ENCODE results near the gene CYP46A1. TPM values are rescaled to one million over a fixed set of nuclear protein-coding genes. Genes with fewer than 3 reads are reported as not detected.

CYP46A1 gene
- polyA plus RNA-seq (2012; ENCODE audit: insufficient read length, low read depth): not detected

DNA sequence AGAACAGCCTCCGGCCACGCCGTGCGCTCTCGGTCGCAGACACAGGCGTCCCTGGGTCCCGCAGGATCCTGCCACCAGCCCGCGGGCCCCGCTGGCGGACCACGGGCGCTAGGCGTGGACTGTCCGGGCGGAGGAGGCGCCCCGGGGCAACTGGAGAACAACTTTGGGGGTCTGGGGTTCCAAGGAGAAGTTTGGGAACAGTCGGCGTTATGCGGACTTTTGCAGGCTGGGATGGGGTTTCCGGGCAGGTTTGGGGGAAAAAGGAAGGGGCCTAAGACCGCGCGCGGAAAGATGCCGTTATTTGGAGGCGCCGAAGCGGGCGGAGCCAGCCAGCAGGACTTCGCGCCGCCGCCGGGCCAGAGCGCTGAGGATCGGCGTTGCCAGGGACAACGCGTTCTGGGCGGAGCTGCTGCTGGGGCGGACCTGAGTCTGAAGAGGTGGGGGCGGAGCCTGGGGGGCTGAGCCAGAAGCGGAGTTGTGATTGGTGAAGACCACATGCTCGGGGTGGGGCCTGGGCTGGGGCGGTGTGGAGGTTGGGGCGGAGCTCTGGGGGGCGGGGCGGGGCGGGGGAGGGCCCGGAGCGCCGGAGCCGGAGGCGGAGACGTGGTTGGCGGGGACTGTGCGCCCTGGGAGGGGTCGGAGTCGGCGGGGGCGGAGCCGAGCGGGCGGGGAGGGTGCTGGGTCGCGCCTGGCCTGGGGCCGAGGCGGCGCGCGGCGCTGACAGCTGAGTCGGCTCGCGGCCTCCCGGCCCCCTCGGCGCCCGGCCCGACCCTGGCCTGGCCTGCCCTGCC lies at the start of gene CYP46A1:
Gene CYP46A1, plus strand, starts transcription at position 680 of the 791 bp plus-strand sequence. CDS start 120 bp downstream, outside the sequence.
- TF ChIP-seq FOXP2 (optimal IDR thresholded peaks at IDR 0.05; ENCODE audit: borderline replicate concordance, extremely low read depth, extremely low read length, insufficient read depth): peak; percentile 21
- TF ChIP-seq SIN3A (IDR thresholded peaks at IDR 0.05; ENCODE audit: borderline replicate concordance, insufficient read depth, low read length): 0 out of 2 replicates have a peak, but pooled peaks have one; percentile 18
- no peak for TF ChIP-seq POLR2AphosphoS5 (IDR thresholded peaks at IDR 0.05; ENCODE audit: low read depth, low read length)

DNA sequence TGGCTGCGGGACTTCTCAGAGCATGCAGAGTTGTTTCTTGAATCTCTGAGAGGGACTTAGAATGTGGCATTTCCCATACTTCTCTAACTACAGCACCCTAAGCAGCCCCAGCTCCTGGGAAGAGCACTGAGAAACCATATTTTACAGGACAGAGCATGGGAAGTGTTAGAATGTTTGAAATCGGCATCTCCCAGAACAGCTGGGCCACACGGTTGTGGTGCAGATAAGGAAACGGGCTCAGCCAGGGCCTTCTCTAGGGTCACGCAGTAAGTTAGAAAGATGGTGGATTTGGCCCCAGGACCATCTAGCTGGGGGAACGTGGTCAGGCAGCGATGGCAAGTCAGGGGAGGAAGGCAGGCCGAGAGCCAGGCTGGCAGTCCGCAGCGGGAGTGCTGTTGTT lies 49.7 kb upstream of the CYP46A1 start:
- no peak for TF ChIP-seq TAF1 (IDR thresholded peaks at IDR 0.05; ENCODE audit: borderline replicate concordance, insufficient read depth, low read length)
- no peak for TF ChIP-seq FOXP2 (optimal IDR thresholded peaks at IDR 0.05; ENCODE audit: borderline replicate concordance, extremely low read depth, extremely low read length, insufficient read depth)
- TF ChIP-seq SIN3A (IDR thresholded peaks at IDR 0.05; ENCODE audit: borderline replicate concordance, insufficient read depth, low read length): no peak

DNA sequence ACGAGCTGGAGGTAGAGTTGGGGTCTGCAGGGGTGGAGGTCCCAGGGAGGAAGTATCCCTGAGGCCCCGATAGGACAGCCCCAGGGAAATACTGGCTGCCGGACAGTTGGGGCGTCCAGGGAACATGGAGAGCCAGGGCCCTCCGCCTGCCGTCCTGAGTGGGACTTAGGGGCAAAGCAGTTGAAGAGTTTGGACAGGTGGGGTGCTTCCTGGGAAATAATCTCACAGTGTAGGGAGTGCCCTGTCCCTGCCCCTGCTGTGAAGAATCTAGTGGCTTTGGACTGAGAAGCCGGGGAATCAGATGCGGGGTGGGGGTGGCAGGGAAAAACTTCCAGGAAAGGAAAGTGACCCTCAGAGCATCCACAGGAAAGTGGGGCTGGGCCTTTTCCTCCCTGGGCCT lies 49.0 kb upstream of the CYP46A1 start:
- TF ChIP-seq POLR2AphosphoS5 (IDR thresholded peaks at IDR 0.05; ENCODE audit: low read depth, low read length) (no peak), FOXP2 (optimal IDR thresholded peaks at IDR 0.05; ENCODE audit: borderline replicate concordance, extremely low read depth, extremely low read length, insufficient read depth) (no peak), SIN3A (IDR thresholded peaks at IDR 0.05; ENCODE audit: borderline replicate concordance, insufficient read depth, low read length) (no peak), TAF1 (IDR thresholded peaks at IDR 0.05; ENCODE audit: borderline replicate concordance, insufficient read depth, low read length) (no peak)
- TF ChIP-seq, protein P1, sequence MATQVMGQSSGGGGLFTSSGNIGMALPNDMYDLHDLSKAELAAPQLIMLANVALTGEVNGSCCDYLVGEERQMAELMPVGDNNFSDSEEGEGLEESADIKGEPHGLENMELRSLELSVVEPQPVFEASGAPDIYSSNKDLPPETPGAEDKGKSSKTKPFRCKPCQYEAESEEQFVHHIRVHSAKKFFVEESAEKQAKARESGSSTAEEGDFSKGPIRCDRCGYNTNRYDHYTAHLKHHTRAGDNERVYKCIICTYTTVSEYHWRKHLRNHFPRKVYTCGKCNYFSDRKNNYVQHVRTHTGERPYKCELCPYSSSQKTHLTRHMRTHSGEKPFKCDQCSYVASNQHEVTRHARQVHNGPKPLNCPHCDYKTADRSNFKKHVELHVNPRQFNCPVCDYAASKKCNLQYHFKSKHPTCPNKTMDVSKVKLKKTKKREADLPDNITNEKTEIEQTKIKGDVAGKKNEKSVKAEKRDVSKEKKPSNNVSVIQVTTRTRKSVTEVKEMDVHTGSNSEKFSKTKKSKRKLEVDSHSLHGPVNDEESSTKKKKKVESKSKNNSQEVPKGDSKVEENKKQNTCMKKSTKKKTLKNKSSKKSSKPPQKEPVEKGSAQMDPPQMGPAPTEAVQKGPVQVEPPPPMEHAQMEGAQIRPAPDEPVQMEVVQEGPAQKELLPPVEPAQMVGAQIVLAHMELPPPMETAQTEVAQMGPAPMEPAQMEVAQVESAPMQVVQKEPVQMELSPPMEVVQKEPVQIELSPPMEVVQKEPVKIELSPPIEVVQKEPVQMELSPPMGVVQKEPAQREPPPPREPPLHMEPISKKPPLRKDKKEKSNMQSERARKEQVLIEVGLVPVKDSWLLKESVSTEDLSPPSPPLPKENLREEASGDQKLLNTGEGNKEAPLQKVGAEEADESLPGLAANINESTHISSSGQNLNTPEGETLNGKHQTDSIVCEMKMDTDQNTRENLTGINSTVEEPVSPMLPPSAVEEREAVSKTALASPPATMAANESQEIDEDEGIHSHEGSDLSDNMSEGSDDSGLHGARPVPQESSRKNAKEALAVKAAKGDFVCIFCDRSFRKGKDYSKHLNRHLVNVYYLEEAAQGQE (IDR thresholded peaks at IDR 0.05; ENCODE audit: insufficient read depth in 1 of 2, low read depth in 2 of 2, low read length in 2 of 2): no peak

DNA sequence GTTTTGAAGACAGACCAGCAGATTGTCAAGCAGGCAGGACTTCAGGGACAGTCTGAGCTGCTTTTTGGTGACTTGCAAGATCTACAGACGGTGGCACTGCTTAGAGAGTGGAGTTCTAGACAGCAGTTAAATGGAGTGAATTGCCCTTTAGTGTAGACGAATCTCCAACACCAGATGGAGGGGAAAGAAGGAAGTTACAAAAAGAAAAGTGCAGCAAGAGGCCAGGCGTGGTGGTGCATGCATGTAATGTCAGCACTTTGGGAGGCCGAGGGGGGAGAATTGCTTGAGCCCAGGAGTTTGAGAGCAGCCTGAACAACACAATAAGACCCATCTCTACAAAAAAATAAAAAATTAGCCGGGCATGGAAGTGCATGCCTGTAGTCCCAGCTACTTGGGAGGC lies 47.6 kb upstream of the CYP46A1 start:
- TF ChIP-seq SIN3A (IDR thresholded peaks at IDR 0.05; ENCODE audit: borderline replicate concordance, insufficient read depth, low read length) (no peak), FOXP2 (optimal IDR thresholded peaks at IDR 0.05; ENCODE audit: borderline replicate concordance, extremely low read depth, extremely low read length, insufficient read depth) (no peak), TAF1 (IDR thresholded peaks at IDR 0.05; ENCODE audit: borderline replicate concordance, insufficient read depth, low read length) (no peak), POLR2AphosphoS5 (IDR thresholded peaks at IDR 0.05; ENCODE audit: low read depth, low read length) (no peak)
- TF ChIP-seq, protein P1 (IDR thresholded peaks at IDR 0.05; ENCODE audit: insufficient read depth in 1 of 2, low read depth in 2 of 2, low read length in 2 of 2): no peak

DNA sequence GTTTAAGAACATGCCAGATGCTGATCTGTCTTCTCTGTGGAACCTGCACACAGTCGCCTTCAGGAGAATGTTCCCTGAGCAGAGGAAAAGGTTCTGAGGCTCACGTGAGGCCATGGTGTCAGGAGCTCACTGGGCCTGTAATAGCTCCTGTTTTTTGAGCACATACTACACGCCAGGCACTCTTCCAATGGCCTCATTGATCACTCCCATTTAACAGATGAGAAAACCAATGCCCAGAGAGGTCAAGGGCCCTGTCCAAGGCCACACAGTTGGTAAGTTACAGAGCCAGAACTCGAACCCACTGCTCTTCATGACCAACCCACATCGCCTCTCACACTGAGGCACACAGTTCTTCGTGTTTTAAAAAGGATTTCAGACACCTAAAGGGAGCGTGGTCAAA lies 46.5 kb upstream of the CYP46A1 start:
- TF ChIP-seq SIN3A (IDR thresholded peaks at IDR 0.05; ENCODE audit: borderline replicate concordance, insufficient read depth, low read length): no peak
- no peak for TF ChIP-seq FOXP2 (optimal IDR thresholded peaks at IDR 0.05; ENCODE audit: borderline replicate concordance, extremely low read depth, extremely low read length, insufficient read depth)
- no peak for TF ChIP-seq TAF1 (IDR thresholded peaks at IDR 0.05; ENCODE audit: borderline replicate concordance, insufficient read depth, low read length)
- TF ChIP-seq, protein P1 (IDR thresholded peaks at IDR 0.05; ENCODE audit: insufficient read depth in 1 of 2, low read depth in 2 of 2, low read length in 2 of 2): no peak
- TF ChIP-seq POLR2AphosphoS5 (IDR thresholded peaks at IDR 0.05; ENCODE audit: low read depth, low read length): no peak

DNA sequence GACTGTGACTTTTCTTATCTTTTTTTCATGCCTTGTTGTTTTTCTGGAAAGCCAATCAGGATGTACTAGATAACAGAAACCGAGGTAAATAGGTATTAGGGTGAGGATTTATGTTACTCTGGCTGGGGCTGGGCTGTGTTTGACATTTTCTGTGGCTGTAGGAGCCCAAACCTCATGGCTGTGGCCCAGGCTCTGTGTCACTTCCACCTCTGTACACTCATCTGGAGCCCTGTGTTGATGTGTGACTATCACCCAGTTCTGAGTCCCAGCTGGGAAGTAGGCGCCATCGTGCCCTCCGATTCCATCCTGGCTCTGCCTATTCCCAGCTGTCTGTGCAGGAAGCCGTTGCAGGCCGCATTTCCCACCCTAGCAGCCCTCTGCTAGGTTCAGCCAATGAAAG lies 40.8 kb upstream of the CYP46A1 start:
- TF ChIP-seq TAF1 (IDR thresholded peaks at IDR 0.05; ENCODE audit: borderline replicate concordance, insufficient read depth, low read length) (no peak), POLR2AphosphoS5 (IDR thresholded peaks at IDR 0.05; ENCODE audit: low read depth, low read length) (no peak), SIN3A (IDR thresholded peaks at IDR 0.05; ENCODE audit: borderline replicate concordance, insufficient read depth, low read length) (no peak), FOXP2 (optimal IDR thresholded peaks at IDR 0.05; ENCODE audit: borderline replicate concordance, extremely low read depth, extremely low read length, insufficient read depth) (no peak)
- TF ChIP-seq, protein P1 (IDR thresholded peaks at IDR 0.05; ENCODE audit: insufficient read depth in 1 of 2, low read depth in 2 of 2, low read length in 2 of 2): no peak
